ENCODE measurements around the gene RDX. TPM values are rescaled to one million over a fixed set of nuclear protein-coding genes. Genes with fewer than 3 reads are reported as not detected.

The RDX gene
- total and polyA plus RNA-seq, 9 of the 15 experiments (the other 6 are each of a cell fraction or from before 2014, with no cell fraction given), result 35.6 to 62.1 (median 54.3) TPM

- peak; percentile 96 for TF ChIP-seq ZBTB40 (IDR thresholded peaks at IDR 0.05)
- peak; percentile 95 for TF ChIP-seq ZBTB40 (CRISPR knock-in tag; IDR thresholded peaks at IDR 0.05)
- no peak for TF ChIP-seq ZNF518B (CRISPR knock-in tag; IDR thresholded peaks at IDR 0.05)
- no peak for TF ChIP-seq ZNF263 (CRISPR knock-in tag; IDR thresholded peaks at IDR 0.05; ENCODE audit: borderline replicate concordance)
- TF ChIP-seq SPI1 (IDR thresholded peaks at IDR 0.05; ENCODE audit: borderline replicate concordance, low read depth, low read length), result peak; percentile 35; the same call in 1 of the 2 replicates
- no peak for TF ChIP-seq ZC3H8 (IDR thresholded peaks at IDR 0.05)
- TF ChIP-seq POLR2AphosphoS5 (IDR thresholded peaks at IDR 0.05; ENCODE audit: control insufficient read depth, insufficient read depth, low read depth, low read length), result no peak
- TF ChIP-seq PYGO2 (tag; IDR thresholded peaks at IDR 0.05), result no peak
Observed at GRCh38 chr11:110169738-110170137, 126.7 kb downstream of the RDX start (continued).

Measured in K562 (cell line).